Left ventricle myocardium inferior (tissue), 1 donor: ENCODE data around the gene ODAD4. TPM values are rescaled to one million over a fixed set of nuclear protein-coding genes. Genes with fewer than 3 reads are reported as not detected.

Source experiments
- DNase-seq: peaks from one replicate; pipeline ENCODE4 v3.0.0-alpha.2; 2020
- H3K27ac ChIP-seq: fragments of 200-600 bp; replicated peaks from 2 replicates; pipeline ENCODE4 v1.8.0; 2021
- H3K27me3 ChIP-seq: fragments of 200-600 bp; 2 replicates; pipeline ENCODE4 v1.8.0; 2021; ENCODE audit warnings: low read depth
- H3K36me3 ChIP-seq: fragments of 200-600 bp; 2 replicates; pipeline ENCODE4 v1.8.0; 2021
- H3K4me1 ChIP-seq: fragments of 200-600 bp; 2 replicates; pipeline ENCODE4 v1.8.0; 2021
- H3K4me3 ChIP-seq: fragments of 200-600 bp; 2 replicates; pipeline ENCODE4 v1.8.0; 2021; ENCODE audit warnings: mild to moderate bottlenecking, moderate library complexity
- H3K9me3 ChIP-seq: fragments of 200-600 bp; replicated peaks from 2 replicates; pipeline ENCODE4 v1.8.0; 2021
- CTCF ChIP-seq: fragments of 200-600 bp; IDR thresholded peaks from 2 replicates; pipeline ENCODE4 v1.8.0; 2021; ENCODE audit warnings: antibody characterized with exemption, mild to moderate bottlenecking, borderline replicate concordance
- intact Hi-C: fragments of 100-400 bp; cut with micrococcal nuclease; formaldehyde crosslinking; loops from one replicate; pipeline ENCODE4 v1.11.0; 2022
- total RNA-seq: library from RNA; stranded (reverse); fragmentation: NEBNext Ultra II Directional; extraction: Animal tissue kit (Norgen Biotek cat#: 25700); gene quantifications from one replicate; pipeline ENCODE4 v1.2.1, GENCODE V29; 2021
- donor health status: DM: no; HTN: yes; CAD: no; lungs with severe emphysema.

ODAD4 gene
- total RNA-seq, 1 donor from 2014 or later, result 1.3 TPM

DNA sequence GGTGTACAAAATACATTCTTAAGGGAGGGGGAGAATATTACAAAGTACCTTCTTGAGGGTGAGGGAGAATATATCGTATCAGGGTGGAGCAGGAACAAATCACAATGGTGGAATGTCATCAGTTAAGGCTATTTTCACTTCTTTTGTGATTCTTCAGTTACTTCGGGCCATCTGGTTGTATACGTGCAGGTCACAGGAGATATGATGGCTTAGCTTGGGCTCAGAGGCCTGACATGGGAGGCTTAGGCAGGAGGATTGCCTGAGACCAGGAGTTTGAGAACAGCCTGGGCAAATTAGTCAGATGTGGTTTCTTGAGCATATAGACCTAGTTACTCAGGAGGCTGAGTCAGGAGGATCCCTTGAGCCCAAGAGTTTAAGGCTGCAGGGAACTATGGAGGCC, 13.1 kb downstream of the ODAD4 start:
- intact Hi-C loops, result no loop called here
- no peak overlapping the region for H3K4me3 ChIP-seq
- H3K4me1 ChIP-seq, result peaks cover 2% of the 10 kb centered on the region
- no peak for TF ChIP-seq CTCF
- H3K27ac ChIP-seq, result no peak overlapping the region
- H3K9me3 ChIP-seq, result no peaks in the 10 kb centered on the region
- H3K27me3 ChIP-seq, result no peaks in the 10 kb centered on the region
- DNase-seq, result no peak
- no peaks in the 10 kb centered on the region for H3K36me3 ChIP-seq

GRCh38 chr17:41944943-41945342, 14.5 kb downstream of the ODAD4 start:
- Histone ChIP-seq H3K27me3 (no peaks in the 10 kb centered on the region), H3K4me3 (no peak overlapping the region), H3K4me1 (no peaks in the 10 kb centered on the region), H3K9me3 (no peaks in the 10 kb centered on the region), H3K36me3 (peaks cover 4% of the 10 kb centered on the region), H3K27ac (no peak overlapping the region)
- no peak for TF ChIP-seq CTCF
- DNase-seq, result no peak
- intact Hi-C loops, result no loop called here

- no peaks in the 10 kb centered on the region for H3K27me3 ChIP-seq
- H3K9me3 ChIP-seq, result no peaks in the 10 kb centered on the region
- H3K4me3 ChIP-seq, result no peak overlapping the region
- H3K27ac ChIP-seq, result no peak overlapping the region
- no peak for DNase-seq
- intact Hi-C loops, result no loop called here
- peaks cover 4% of the 10 kb centered on the region for H3K36me3 ChIP-seq
- H3K4me1 ChIP-seq, result no peaks in the 10 kb centered on the region
- TF ChIP-seq CTCF, result no peak
These were observed 18.5 kb downstream of the ODAD4 start for GRCh38 chr17:41948762-41949460.

- Histone ChIP-seq H3K27ac (no peak overlapping the region), H3K9me3 (no peaks in the 10 kb centered on the region), H3K4me3 (no peak overlapping the region), H3K4me1 (no peaks in the 10 kb centered on the region), H3K27me3 (no peaks in the 10 kb centered on the region), H3K36me3 (no peaks in the 10 kb centered on the region)
- intact Hi-C loops, result no loop called here
- TF ChIP-seq CTCF, result no peak
- DNase-seq, result no peak
These were observed 26.1 kb downstream of the ODAD4 start for GRCh38 chr17:41956522-41956921.

DNA sequence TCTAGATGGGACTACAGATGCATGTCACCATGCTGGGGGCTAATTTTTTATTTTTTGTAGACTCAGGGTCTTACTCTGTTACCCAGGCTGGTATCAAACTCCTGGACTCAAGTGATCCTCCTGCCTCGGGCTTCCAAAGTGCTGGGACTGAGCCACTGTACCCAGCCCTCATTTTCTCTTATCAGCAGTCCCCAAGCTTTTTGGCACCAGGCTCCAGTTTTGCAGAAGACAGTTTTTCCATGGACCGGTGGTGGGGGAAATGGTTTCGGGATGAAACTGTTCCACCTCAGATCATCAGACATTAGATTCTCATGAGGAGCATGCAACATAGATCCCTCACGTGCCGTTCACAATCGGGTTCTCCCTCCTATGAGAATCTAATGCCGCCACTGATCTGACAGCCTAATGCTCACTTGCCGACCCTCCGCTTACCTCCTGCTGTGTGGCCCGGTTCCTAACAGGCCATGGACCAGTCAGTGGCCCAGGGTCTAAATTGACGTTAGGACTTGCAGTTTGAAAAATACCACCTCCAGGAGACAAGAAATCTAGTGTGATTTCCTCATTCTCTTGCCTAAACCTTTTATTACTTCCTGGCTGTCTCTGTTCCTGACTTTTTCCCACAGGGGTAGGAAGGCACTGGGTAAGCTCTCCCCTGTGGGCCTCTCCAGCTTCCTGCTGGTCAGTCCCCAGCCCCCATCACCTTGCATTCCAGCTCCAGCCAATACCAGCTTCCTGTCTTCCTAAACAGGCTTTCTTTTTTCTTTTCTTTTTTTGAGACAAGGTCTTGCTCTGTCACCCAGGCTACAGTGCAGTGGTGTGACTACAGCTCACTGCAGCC, 26.8 kb downstream of the ODAD4 start:
- Histone ChIP-seq H3K9me3 (no peaks in the 10 kb centered on the region), H3K27me3 (no peaks in the 10 kb centered on the region), H3K4me3 (no peak overlapping the region), H3K4me1 (no peaks in the 10 kb centered on the region), H3K27ac (no peak overlapping the region), H3K36me3 (no peaks in the 10 kb centered on the region)
- no peak for TF ChIP-seq CTCF
- no peak for DNase-seq
- intact Hi-C loops, result no loop called here
